ENCODE measurements around the gene OR4D9.

OR4D9 gene

GRCh38 chr11:59550842-59551658 lies 39.7 kb downstream of the OR4D9 start:
- Histone ChIP-seq H3K4me3 (replicated peaks; ENCODE audit: insufficient read depth, low read length) (peak overlapping the region; percentile 61), H3K27ac (replicated peaks) (peak overlapping the region; percentile 83), H3K27me3 (ENCODE audit: insufficient read depth, poor library complexity, severe bottlenecking) (no peaks in the 10 kb centered on the region)
- DNase-seq (ENCODE audit: low read depth in 1 of 2, low spot score in 1 of 2): peak; percentile 80 to 91
- TF ChIP-seq POLR2AphosphoS5 (IDR thresholded peaks at IDR 0.05; ENCODE audit: low read depth): peak; percentile 8; the same call in 1 of the 2 replicates
- no peak for TF ChIP-seq REST (IDR thresholded peaks at IDR 0.05; ENCODE audit: insufficient replicate concordance, low read depth)

GRCh38 chr11:59551659-59552521 lies 40.6 kb downstream of the OR4D9 start:
- DNase-seq (ENCODE audit: low read depth in 1 of 2, low spot score in 1 of 2): no peak
- TF ChIP-seq GABPA (IDR thresholded peaks at IDR 0.05; ENCODE audit: low read depth) (no peak), CTCF (IDR thresholded peaks at IDR 0.05; ENCODE audit: insufficient read depth, low read length) (no peak), SPI1 (IDR thresholded peaks at IDR 0.05; ENCODE audit: borderline replicate concordance, low read depth) (no peak), REST (IDR thresholded peaks at IDR 0.05; ENCODE audit: insufficient replicate concordance, low read depth) (no peak), POLR2AphosphoS5 (IDR thresholded peaks at IDR 0.05; ENCODE audit: low read depth) (no peak)
- Histone ChIP-seq H3K27me3 (ENCODE audit: insufficient read depth, poor library complexity, severe bottlenecking) (no peaks in the 10 kb centered on the region), H3K27ac (replicated peaks) (peak overlapping the region; percentile 83), H3K4me3 (replicated peaks; ENCODE audit: insufficient read depth, low read length) (peak overlapping the region; percentile 61)

- no peak for TF ChIP-seq CTCF (IDR thresholded peaks at IDR 0.05; ENCODE audit: insufficient read depth, low read length)
- no peak for TF ChIP-seq REST (IDR thresholded peaks at IDR 0.05; ENCODE audit: insufficient replicate concordance, low read depth)
- no peak for TF ChIP-seq SPI1 (IDR thresholded peaks at IDR 0.05; ENCODE audit: borderline replicate concordance, low read depth)
- no peak for TF ChIP-seq POLR2AphosphoS5 (IDR thresholded peaks at IDR 0.05; ENCODE audit: low read depth)
- TF ChIP-seq GABPA (IDR thresholded peaks at IDR 0.05; ENCODE audit: low read depth): no peak
- H3K27me3 ChIP-seq (ENCODE audit: insufficient read depth, poor library complexity, severe bottlenecking): no peaks in the 10 kb centered on the region
- DNase-seq (ENCODE audit: low read depth in 1 of 2, low spot score in 1 of 2): no peak
- no peak overlapping the region for H3K27ac ChIP-seq (replicated peaks)
- H3K4me3 ChIP-seq (replicated peaks; ENCODE audit: insufficient read depth, low read length): no peak overlapping the region
These were observed 41.5 kb downstream of the OR4D9 start for GRCh38 chr11:59552844-59553243.

Data from HL-60 (cell line).